Keratinocyte (primary cell): ENCODE data around the gene TAGLN3. TPM values are rescaled to one million over a fixed set of nuclear protein-coding genes. Genes with fewer than 3 reads are reported as not detected.

Experiments
- DNase-seq: peaks from one replicate; pipeline ENCODE4 v3.0.0-alpha.2; 2011; ENCODE audit warnings: low read depth, missing footprints, low spot score
- FAIRE-seq: peaks from 2 replicates; lab custom pipeline; 2011; peaks lifted over from hg19 to GRCh38; lab: Jason Lieb, UNC
- H2AFZ ChIP-seq: 2 replicates; pipeline ENCODE4 v1.6.0; 2012; ENCODE audit warnings: low read length, control low read depth, inconsistent platforms; ENCODE audit not compliant: control insufficient read depth
- H3K27ac ChIP-seq: 2 replicates; pipeline ENCODE4 v1.5.1; 2011; ENCODE audit warnings: low read length; ENCODE audit not compliant: control insufficient read depth, insufficient read depth
- H3K27me3 ChIP-seq: 3 replicates; pipeline ENCODE4 v1.6.0; 2011; ENCODE audit warnings: low read length; ENCODE audit not compliant: control insufficient read depth, insufficient read depth; ENCODE audit errors: extremely low read depth
- H3K36me3 ChIP-seq, 2 experiments: 2 replicates in 1 of 2; 3 replicates in 1 of 2; pipeline ENCODE4 v1.5.1; 2011; ENCODE audit warnings: low read length in 2 of 2, mild to moderate bottlenecking in 1 of 2; ENCODE audit not compliant: control insufficient read depth in 2 of 2, insufficient read depth in 2 of 2; ENCODE audit errors: extremely low read depth in 1 of 2
- H3K4me1 ChIP-seq: 3 replicates; pipeline ENCODE4 v1.5.1; 2011; ENCODE audit warnings: low read length; ENCODE audit not compliant: control insufficient read depth, insufficient read depth; ENCODE audit errors: extremely low read depth
- H3K4me2 ChIP-seq: 3 replicates; pipeline ENCODE4 v1.6.0; 2011; ENCODE audit warnings: low read depth, low read length; ENCODE audit not compliant: control insufficient read depth, insufficient read depth; ENCODE audit errors: extremely low read depth
- H3K4me3 ChIP-seq, 3 experiments: fragments of 200-600 bp in 1 of 3; sonication (generic) in 1 of 3; 2 replicates in 2 of 3; 3 replicates in 1 of 3; pipeline ENCODE4 v1.5.1; 2011 to 2016; ENCODE audit warnings: low read length in 3 of 3, mild to moderate bottlenecking in 3 of 3, control low read depth in 2 of 3, inconsistent platforms in 1 of 3, low read depth in 1 of 3, mixed read lengths in 1 of 3, mixed run types in 1 of 3, moderate library complexity in 1 of 3; ENCODE audit not compliant: control insufficient read depth in 2 of 3, insufficient read depth in 2 of 3; ENCODE audit errors: extremely low read depth in 1 of 3
- H3K79me2 ChIP-seq: 2 replicates; pipeline ENCODE4 v1.6.0; 2012; ENCODE audit warnings: low read length; ENCODE audit not compliant: control insufficient read depth, insufficient read depth
- H3K9ac ChIP-seq: 3 replicates; pipeline ENCODE4 v1.6.0; 2011; ENCODE audit warnings: low read length; ENCODE audit not compliant: control insufficient read depth, insufficient read depth; ENCODE audit errors: extremely low read depth
- H3K9me1 ChIP-seq: 3 replicates; pipeline ENCODE4 v1.6.0; 2011; ENCODE audit warnings: low read length; ENCODE audit not compliant: control insufficient read depth, insufficient read depth; ENCODE audit errors: extremely low read depth
- H3K9me3 ChIP-seq: 2 replicates; pipeline ENCODE4 v1.5.1; 2012; ENCODE audit warnings: low read depth, low read length; ENCODE audit not compliant: control insufficient read depth
- H4K20me1 ChIP-seq: 3 replicates; pipeline ENCODE4 v1.6.0; 2011; ENCODE audit warnings: low read length; ENCODE audit not compliant: control insufficient read depth, insufficient read depth; ENCODE audit errors: extremely low read depth
- CTCF ChIP-seq, 3 experiments: IDR thresholded peaks in 1 of 3; conservative IDR thresholded peaks in 1 of 3; optimal IDR thresholded peaks in 1 of 3; 2 replicates in 2 of 3; 3 replicates in 1 of 3; pipeline versions ENCODE3 to v1.5.1; 2011; ENCODE audit warnings: low read length in 3 of 3, mild to moderate bottlenecking in 3 of 3, moderate library complexity in 2 of 3, control low read depth in 1 of 3, inconsistent platforms in 1 of 3; ENCODE audit not compliant: insufficient read depth in 2 of 3; ENCODE audit errors: extremely low read depth in 1 of 3
- EZH2 ChIP-seq: IDR thresholded peaks from one replicate; pipeline ENCODE4 v1.6.1; 2012; ENCODE audit warnings: inconsistent platforms, mild to moderate bottlenecking, low read length, moderate library complexity
- dilution Hi-C: fragments of 300-500 bp; cut with MboI; formaldehyde crosslinking; loops from one replicate; pipeline ENCODE4 v1.7.0; 2020; ENCODE audit warnings: low sequenced_read_pairs; ENCODE audit not compliant: extremely low pct_ligation_motif_present
- polyA plus RNA-seq, 5 experiments: library from polyadenylated mRNA; depleted of rRNA in 3 of 5; stranded (reverse) in 3 of 5; stranded (forward) in 1 of 5; unstranded in 1 of 5; fragments of >200 nt; gene quantifications; 1 replicate in 1 of 5; 2 replicates in 3 of 5; 3 replicates in 1 of 5; pipeline versions ENCODE4 v1.2.1 to v1.2.3, GENCODE V29; 2011 to 2012; ENCODE audit warnings: missing spikeins in 2 of 5, low read depth in 1 of 5, low replicate concordance in 1 of 5

Gene TAGLN3
- polyA plus RNA-seq, 1 donor (not counting 4 experiments of a cell fraction or from before 2014, with no cell fraction given), result 8.9 TPM

- Histone ChIP-seq H3K9me3 (no peaks in the 10 kb centered on the region), H3K27ac (no peak overlapping the region), H3K4me3 (no peak overlapping the region), H3K9ac (no peak overlapping the region), H3K27me3 (no peaks in the 10 kb centered on the region), H3K79me2 (no peaks in the 10 kb centered on the region), H3K36me3 (peaks cover 28 to 50% of the 10 kb centered on the region in 2 experiments), H4K20me1 (no peaks in the 10 kb centered on the region), H3K4me1 (no peaks in the 10 kb centered on the region), H3K9me1 (no peaks in the 10 kb centered on the region), H2AFZ (no peak overlapping the region), H3K4me2 (no peak overlapping the region)
- no peak for TF ChIP-seq CTCF (optimal IDR thresholded peaks at IDR 0.05 in 1 of 3, IDR thresholded peaks at IDR 0.05 in 1 of 3, conservative IDR thresholded peaks at IDR 0.05 in 1 of 3; ENCODE audit: extremely low read depth in 1 of 3, insufficient read depth in 2 of 3, low read length in 3 of 3)
- no peak for TF ChIP-seq EZH2
- DNase-seq (no peak), FAIRE-seq (no peak)
- dilution Hi-C loops, result no loop called here
Measured at GRCh38 chr3:111955876-111956275, 42.8 kb upstream of the TAGLN3 start.

GRCh38 chr3:111956449-111956848, 42.3 kb upstream of the TAGLN3 start:
- no peak overlapping the region for H3K9ac ChIP-seq
- H3K9me3 ChIP-seq, result no peaks in the 10 kb centered on the region
- H4K20me1 ChIP-seq, result no peaks in the 10 kb centered on the region
- no peaks in the 10 kb centered on the region for H3K27me3 ChIP-seq
- no peak for FAIRE-seq
- no peak for DNase-seq
- no peaks in the 10 kb centered on the region for H3K4me1 ChIP-seq
- H3K9me1 ChIP-seq, result no peaks in the 10 kb centered on the region
- no peaks in the 10 kb centered on the region for H3K79me2 ChIP-seq
- TF ChIP-seq CTCF (optimal IDR thresholded peaks at IDR 0.05 in 1 of 3, IDR thresholded peaks at IDR 0.05 in 1 of 3, conservative IDR thresholded peaks at IDR 0.05 in 1 of 3; ENCODE audit: extremely low read depth in 1 of 3, insufficient read depth in 2 of 3, low read length in 3 of 3), result no peak
- no peak overlapping the region for H3K4me2 ChIP-seq
- dilution Hi-C loops, result no loop called here
- H3K4me3 ChIP-seq, result no peak overlapping the region
- no peak overlapping the region for H3K27ac ChIP-seq
- no peak overlapping the region for H2AFZ ChIP-seq
- H3K36me3 ChIP-seq, result peaks cover 28 to 50% of the 10 kb centered on the region in 2 experiments
